ENCODE results near the gene SERPINB7.

Gene SERPINB7

GRCh38 chr18:63828656-63829055 lies 53.4 kb downstream of the SERPINB7 start:
- TF ChIP-seq SUZ12 (IDR thresholded peaks at IDR 0.05; ENCODE audit: extremely low read depth, insufficient read depth, insufficient read length): no peak
- no peak for TF ChIP-seq YY1 (IDR thresholded peaks at IDR 0.05; ENCODE audit: insufficient read depth, insufficient read length)
- TF ChIP-seq ZNF274 (IDR thresholded peaks at IDR 0.05; ENCODE audit: low read depth, low read length): no peak
- H3K9ac ChIP-seq (ENCODE audit: insufficient read length, low read depth): no peak overlapping the region

GRCh38 chr18:63829886-63830285 lies 54.7 kb downstream of the SERPINB7 start:
- Histone ChIP-seq H3K9me3 (ENCODE audit: insufficient read depth, low read length) (no peaks in the 10 kb centered on the region), H3K27me3 (ENCODE audit: insufficient read depth, insufficient read length) (no peaks in the 10 kb centered on the region), H3K4me1 (ENCODE audit: insufficient read depth, insufficient read length) (no peaks in the 10 kb centered on the region), H3K4me3 (ENCODE audit: insufficient read length, low read depth) (no peak overlapping the region), H3K9ac (ENCODE audit: insufficient read length, low read depth) (no peak overlapping the region), H3K36me3 (ENCODE audit: insufficient read depth, insufficient read length, low read length) (no peaks in the 10 kb centered on the region)
- TF ChIP-seq ZNF274 (IDR thresholded peaks at IDR 0.05; ENCODE audit: low read depth, low read length): no peak
- TF ChIP-seq SUZ12 (IDR thresholded peaks at IDR 0.05; ENCODE audit: extremely low read depth, insufficient read depth, insufficient read length): no peak
- TF ChIP-seq YY1 (IDR thresholded peaks at IDR 0.05; ENCODE audit: insufficient read depth, insufficient read length): no peak
- DNase-seq (ENCODE audit: low read depth, low spot score): no peak

More at GRCh38 chr18:63828656-63829055, 53.4 kb downstream of the SERPINB7 start:
- H3K4me3 ChIP-seq (ENCODE audit: insufficient read length, low read depth): no peak overlapping the region
- no peak for DNase-seq (ENCODE audit: low read depth, low spot score)
- no peaks in the 10 kb centered on the region for H3K36me3 ChIP-seq (ENCODE audit: insufficient read depth, insufficient read length, low read length)
- no peaks in the 10 kb centered on the region for H3K9me3 ChIP-seq (ENCODE audit: insufficient read depth, low read length)
- H3K27me3 ChIP-seq (ENCODE audit: insufficient read depth, insufficient read length): no peaks in the 10 kb centered on the region
- no peaks in the 10 kb centered on the region for H3K4me1 ChIP-seq (ENCODE audit: insufficient read depth, insufficient read length)

DNA sequence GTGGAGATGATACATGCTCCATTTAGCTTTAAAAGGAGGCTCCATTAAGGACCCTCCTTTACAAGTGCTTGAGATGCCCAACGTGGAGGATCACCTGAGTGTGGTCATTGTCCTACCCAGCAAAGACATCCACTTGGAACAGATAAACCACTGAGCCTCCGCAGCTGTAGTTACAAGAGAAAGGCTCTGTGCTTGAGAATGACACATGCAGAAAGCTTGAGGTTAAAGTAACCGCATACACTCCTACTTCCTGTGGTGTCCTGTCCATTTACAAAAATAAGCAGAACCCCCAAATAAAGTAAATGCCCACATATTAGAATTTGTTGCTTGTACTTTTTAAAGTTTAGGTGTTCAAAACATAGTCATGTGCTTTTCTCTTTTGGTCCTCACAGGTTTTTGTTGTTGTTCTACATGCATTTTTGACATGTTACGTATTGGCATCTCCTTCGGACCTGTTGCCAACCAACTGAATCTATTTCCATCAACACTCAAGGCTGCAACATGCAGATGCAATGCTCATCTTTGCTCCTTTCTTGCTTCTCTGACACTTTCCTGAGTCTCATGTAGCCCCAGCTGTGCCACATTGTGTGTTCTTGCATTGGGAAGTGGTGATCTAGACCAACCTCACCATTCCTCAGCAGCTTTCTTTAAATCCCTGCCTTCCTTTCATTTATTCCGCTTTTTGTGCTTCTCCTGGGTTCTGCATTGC lies 56.0 kb downstream of the SERPINB7 start:
- Histone ChIP-seq H3K4me1 (ENCODE audit: insufficient read depth, insufficient read length) (no peaks in the 10 kb centered on the region), H3K9me3 (ENCODE audit: insufficient read depth, low read length) (no peaks in the 10 kb centered on the region), H3K36me3 (ENCODE audit: insufficient read depth, insufficient read length, low read length) (no peaks in the 10 kb centered on the region), H3K27me3 (ENCODE audit: insufficient read depth, insufficient read length) (no peaks in the 10 kb centered on the region), H3K9ac (ENCODE audit: insufficient read length, low read depth) (no peak overlapping the region), H3K4me3 (ENCODE audit: insufficient read length, low read depth) (no peak overlapping the region)
- TF ChIP-seq YY1 (IDR thresholded peaks at IDR 0.05; ENCODE audit: insufficient read depth, insufficient read length) (no peak), SUZ12 (IDR thresholded peaks at IDR 0.05; ENCODE audit: extremely low read depth, insufficient read depth, insufficient read length) (no peak), ZNF274 (IDR thresholded peaks at IDR 0.05; ENCODE audit: low read depth, low read length) (no peak)
- DNase-seq (ENCODE audit: low read depth, low spot score): no peak

DNA sequence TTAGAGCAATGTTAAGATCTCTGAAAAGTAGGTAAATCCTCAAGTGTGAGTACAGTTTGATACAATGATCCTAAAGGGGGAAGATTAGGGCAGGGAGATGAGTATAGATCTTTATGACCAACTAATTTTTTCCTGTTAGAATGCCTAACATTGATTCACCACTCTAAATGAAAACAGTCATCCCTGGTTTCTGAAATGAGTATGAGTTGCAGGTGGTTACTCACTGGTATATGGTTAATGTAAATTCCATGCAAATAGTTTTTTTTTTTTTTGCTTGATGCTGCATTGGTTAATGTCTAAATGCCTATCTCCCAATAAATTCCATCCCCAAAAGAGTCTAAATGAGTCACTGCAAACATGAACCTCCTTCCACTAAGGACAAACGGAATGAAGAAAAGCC lies 57.3 kb downstream of the SERPINB7 start:
- Histone ChIP-seq H3K36me3 (ENCODE audit: insufficient read depth, insufficient read length, low read length) (no peaks in the 10 kb centered on the region), H3K27me3 (ENCODE audit: insufficient read depth, insufficient read length) (no peaks in the 10 kb centered on the region), H3K4me1 (ENCODE audit: insufficient read depth, insufficient read length) (no peaks in the 10 kb centered on the region), H3K9me3 (ENCODE audit: insufficient read depth, low read length) (no peaks in the 10 kb centered on the region), H3K9ac (ENCODE audit: insufficient read length, low read depth) (no peak overlapping the region), H3K4me3 (ENCODE audit: insufficient read length, low read depth) (no peak overlapping the region)
- TF ChIP-seq YY1 (IDR thresholded peaks at IDR 0.05; ENCODE audit: insufficient read depth, insufficient read length) (no peak), ZNF274 (IDR thresholded peaks at IDR 0.05; ENCODE audit: low read depth, low read length) (no peak), SUZ12 (IDR thresholded peaks at IDR 0.05; ENCODE audit: extremely low read depth, insufficient read depth, insufficient read length) (no peak)
- DNase-seq (ENCODE audit: low read depth, low spot score): no peak

DNA sequence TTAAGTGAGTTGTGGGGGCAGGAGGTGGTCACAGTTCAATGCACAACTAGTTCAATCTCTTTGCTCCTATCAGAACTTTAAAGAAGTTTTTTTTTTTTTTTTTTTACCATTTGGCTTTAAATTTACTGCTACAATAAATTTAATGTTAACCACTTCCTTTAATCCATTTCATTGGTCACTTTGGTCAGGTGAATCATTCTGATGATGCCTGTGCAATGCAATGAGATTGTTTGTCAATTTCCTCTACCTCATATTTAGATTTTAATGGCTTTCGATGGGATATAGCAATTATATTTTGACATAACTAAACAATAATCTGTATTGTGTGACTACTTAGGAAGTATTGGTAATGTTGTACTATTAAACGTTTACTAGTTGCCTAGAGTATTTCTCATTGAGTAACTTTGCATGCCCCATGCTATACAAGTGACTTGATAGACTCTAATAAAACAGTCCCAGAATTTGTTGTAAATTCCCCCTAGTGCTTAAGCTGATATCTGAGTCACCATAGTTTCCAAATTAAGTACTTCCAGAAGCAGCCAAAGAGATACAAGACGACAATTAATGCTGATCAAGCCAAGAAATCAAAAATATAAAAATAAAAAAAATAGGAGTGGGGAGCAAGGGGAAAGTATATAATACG lies 59.4 kb downstream of the SERPINB7 start:
- no peaks in the 10 kb centered on the region for H3K36me3 ChIP-seq (ENCODE audit: insufficient read depth, insufficient read length, low read length)
- no peaks in the 10 kb centered on the region for H3K27me3 ChIP-seq (ENCODE audit: insufficient read depth, insufficient read length)
- H3K9me3 ChIP-seq (ENCODE audit: insufficient read depth, low read length): no peaks in the 10 kb centered on the region
- no peaks in the 10 kb centered on the region for H3K4me1 ChIP-seq (ENCODE audit: insufficient read depth, insufficient read length)
- TF ChIP-seq YY1 (IDR thresholded peaks at IDR 0.05; ENCODE audit: insufficient read depth, insufficient read length) (no peak), SUZ12 (IDR thresholded peaks at IDR 0.05; ENCODE audit: extremely low read depth, insufficient read depth, insufficient read length) (no peak), ZNF274 (IDR thresholded peaks at IDR 0.05; ENCODE audit: low read depth, low read length) (no peak)
- DNase-seq (ENCODE audit: low read depth, low spot score): no peak
- H3K9ac ChIP-seq (ENCODE audit: insufficient read length, low read depth): no peak overlapping the region
- no peak overlapping the region for H3K4me3 ChIP-seq (ENCODE audit: insufficient read length, low read depth)

DNA sequence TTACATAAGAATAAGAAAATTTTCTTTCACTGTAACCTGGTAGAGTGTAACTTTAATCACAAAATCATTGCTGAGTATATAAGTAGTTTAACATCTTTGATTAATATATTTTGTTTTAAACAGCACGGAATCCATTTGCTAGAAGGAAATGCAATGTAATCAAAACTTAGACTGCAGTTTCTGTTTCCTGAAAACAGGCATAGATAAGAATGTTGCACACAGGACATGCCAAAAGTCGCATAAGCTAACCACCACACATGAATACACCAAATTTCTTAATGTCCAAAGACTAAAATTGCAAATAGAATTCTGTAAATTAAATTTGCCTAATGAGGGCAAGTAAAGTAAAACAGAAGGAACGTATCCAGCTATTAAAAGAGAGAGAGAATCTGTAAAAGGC lies 61.2 kb downstream of the SERPINB7 start:
- Histone ChIP-seq H3K27me3 (ENCODE audit: insufficient read depth, insufficient read length) (no peaks in the 10 kb centered on the region), H3K4me1 (ENCODE audit: insufficient read depth, insufficient read length) (no peaks in the 10 kb centered on the region), H3K9ac (ENCODE audit: insufficient read length, low read depth) (no peak overlapping the region), H3K36me3 (ENCODE audit: insufficient read depth, insufficient read length, low read length) (no peaks in the 10 kb centered on the region), H3K9me3 (ENCODE audit: insufficient read depth, low read length) (no peaks in the 10 kb centered on the region), H3K4me3 (ENCODE audit: insufficient read length, low read depth) (no peak overlapping the region)
- TF ChIP-seq ZNF274 (IDR thresholded peaks at IDR 0.05; ENCODE audit: low read depth, low read length) (no peak), YY1 (IDR thresholded peaks at IDR 0.05; ENCODE audit: insufficient read depth, insufficient read length) (no peak), SUZ12 (IDR thresholded peaks at IDR 0.05; ENCODE audit: extremely low read depth, insufficient read depth, insufficient read length) (no peak)
- no peak for DNase-seq (ENCODE audit: low read depth, low spot score)

DNA sequence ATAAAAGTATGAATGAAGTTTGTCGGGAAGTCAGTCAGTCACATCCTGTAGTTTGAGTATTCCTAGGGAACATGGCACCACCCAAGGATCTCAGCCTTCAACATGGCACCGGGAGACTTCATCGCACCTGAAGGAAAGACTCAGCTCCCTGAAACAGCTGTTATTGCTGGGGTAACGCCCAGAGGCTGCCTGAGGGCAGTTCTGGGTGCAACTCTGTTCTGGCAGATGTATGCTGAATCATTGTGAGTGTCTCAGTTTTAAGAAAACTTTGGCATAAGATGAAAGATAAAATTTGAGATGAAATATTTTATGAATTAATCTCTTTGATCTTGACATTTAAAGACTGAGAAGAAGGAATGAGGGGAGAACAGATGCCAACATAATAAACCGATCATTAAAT lies 62.4 kb downstream of the SERPINB7 start:
- TF ChIP-seq YY1 (IDR thresholded peaks at IDR 0.05; ENCODE audit: insufficient read depth, insufficient read length) (no peak), SUZ12 (IDR thresholded peaks at IDR 0.05; ENCODE audit: extremely low read depth, insufficient read depth, insufficient read length) (no peak), ZNF274 (IDR thresholded peaks at IDR 0.05; ENCODE audit: low read depth, low read length) (no peak)
- no peak overlapping the region for H3K4me3 ChIP-seq (ENCODE audit: insufficient read length, low read depth)
- H3K9me3 ChIP-seq (ENCODE audit: insufficient read depth, low read length): no peaks in the 10 kb centered on the region
- H3K9ac ChIP-seq (ENCODE audit: insufficient read length, low read depth): no peak overlapping the region
- H3K36me3 ChIP-seq (ENCODE audit: insufficient read depth, insufficient read length, low read length): no peaks in the 10 kb centered on the region
- DNase-seq (ENCODE audit: low read depth, low spot score): no peak
- no peaks in the 10 kb centered on the region for H3K4me1 ChIP-seq (ENCODE audit: insufficient read depth, insufficient read length)
- no peaks in the 10 kb centered on the region for H3K27me3 ChIP-seq (ENCODE audit: insufficient read depth, insufficient read length)

Measured in NT2/D1 (cell line).